HEK293T (cell line): ENCODE data around the gene MKRN3.

Source experiments
- BHLHE40 ChIP-seq: fragments of 450-650 bp; IDR thresholded peaks from 2 replicates; pipeline ENCODE4 v1.6.1; 2016; ENCODE audit warnings: mild to moderate bottlenecking, moderate library complexity, borderline replicate concordance
- FOXM1 ChIP-seq: fragments of 450-650 bp; IDR thresholded peaks from 2 replicates; pipeline ENCODE4 v1.6.1; 2017; ENCODE audit warnings: mild to moderate bottlenecking, borderline replicate concordance
- HDGF ChIP-seq: fragments of 450-650 bp; IDR thresholded peaks from 2 replicates; pipeline ENCODE4 v1.6.1; 2017; ENCODE audit warnings: antibody characterized with exemption, borderline replicate concordance
- L3MBTL2 ChIP-seq: fragments of 450-650 bp; conservative IDR thresholded peaks from 2 replicates; pipeline ENCODE4 v1.6.1; 2016; ENCODE audit warnings: mild to moderate bottlenecking
- SP1 ChIP-seq: fragments of 450-650 bp; IDR thresholded peaks from 2 replicates; pipeline ENCODE4 v1.6.1; 2017
- ZNF384 ChIP-seq: fragments of 450-650 bp; IDR thresholded peaks from 2 replicates; pipeline ENCODE4 v1.6.1; 2016

DNA sequence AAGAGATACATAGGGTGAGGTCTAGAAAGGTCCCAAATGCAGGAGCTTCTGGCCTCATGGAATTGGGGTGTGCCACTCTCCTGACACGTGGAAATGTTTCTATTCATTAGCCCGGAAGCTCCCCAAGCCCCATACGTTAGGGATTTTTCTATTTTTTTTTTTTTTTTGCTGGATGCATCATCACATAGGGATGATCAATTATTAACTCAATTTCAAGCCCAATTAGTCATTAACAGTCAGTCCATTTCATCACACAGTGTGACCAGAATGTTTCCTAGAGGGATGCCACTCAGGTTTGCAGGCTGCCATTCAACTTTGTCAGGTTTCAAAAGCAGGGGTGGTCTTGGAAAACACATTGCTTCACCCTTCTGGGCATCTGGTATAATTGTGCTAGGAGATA is 40.7 kb upstream of the MKRN3 start:
- no peak for TF ChIP-seq BHLHE40
- TF ChIP-seq HDGF: no peak
- TF ChIP-seq ZNF384: no peak
- no peak for TF ChIP-seq SP1
- no peak for TF ChIP-seq FOXM1
- TF ChIP-seq L3MBTL2: no peak
